ENCODE data around the gene MARCKSL1.
"Not testable (repeated sequence)": the region's sequence is repeated elsewhere in the genome, so short reads cannot be mapped to it uniquely, and the experiment has no call there.

MARCKSL1 gene
- total RNA-seq: 3.0 to 69.7 (median 12.9) reads per million in 17 experiments

- peak; percentile 56 to 87 (median 74) for DNase-seq
Observed at GRCh38 chr1:32335790-32336590, at the start of gene MARCKSL1. TSS of gene MARCKSL1 (minus strand) at chr1:32336233. CDS start at chr1:32336033, 200 bp downstream.

GRCh38 chr1:32380057-32380456, 44.0 kb upstream of the MARCKSL1 start:
- peak in 1 of 4 experiments; percentile 7 for DNase-seq

- DNase-seq: no peak
Observed at GRCh38 chr1:32377541-32378220, 41.6 kb upstream of the MARCKSL1 start.

GRCh38 chr1:32376199-32376598, 40.2 kb upstream of the MARCKSL1 start:
- no peak for DNase-seq

- DNase-seq: no peak
Observed at GRCh38 chr1:32373996-32374592, 38.1 kb upstream of the MARCKSL1 start.

GRCh38 chr1:32372149-32372756, 36.2 kb upstream of the MARCKSL1 start:
- peak in 3 of 4 experiments; percentile 48 to 67 (median 56) for DNase-seq

GRCh38 chr1:32367912-32368635, 32.0 kb upstream of the MARCKSL1 start:
- no peak for DNase-seq

- DNase-seq: no peak
Observed at GRCh38 chr1:32365445-32365844, 29.4 kb upstream of the MARCKSL1 start.

- DNase-seq: no peak
Observed at GRCh38 chr1:32364836-32365235, 28.8 kb upstream of the MARCKSL1 start.

GRCh38 chr1:32363713-32364112, 27.7 kb upstream of the MARCKSL1 start:
- DNase-seq: no peak

GRCh38 chr1:32362474-32363313, 26.7 kb upstream of the MARCKSL1 start, which contains the start of the genes FAM229A and TSSK3:
TSS of gene FAM229A (minus strand) at chr1:32362485. CDS start at chr1:32362091, 394 bp downstream.
TSS of gene TSSK3 (plus strand) at chr1:32362539. CDS start at chr1:32362702, 163 bp downstream.
- no peak for DNase-seq

- peak in 3 of 4 experiments; percentile 25 to 62 (median 45) for DNase-seq
Observed at GRCh38 chr1:32361674-32362473, 25.8 kb upstream of the MARCKSL1 start.

GRCh38 chr1:32361308-32361673, 25.3 kb upstream of the MARCKSL1 start:
- no peak for DNase-seq

GRCh38 chr1:32358435-32358834, 22.4 kb upstream of the MARCKSL1 start:
- no peak for DNase-seq

GRCh38 chr1:32357614-32358013, 21.6 kb upstream of the MARCKSL1 start:
- no peak for DNase-seq

- no peak for DNase-seq
Observed at GRCh38 chr1:32356478-32356877, 20.4 kb upstream of the MARCKSL1 start.

GRCh38 chr1:32355778-32356177, 19.7 kb upstream of the MARCKSL1 start:
- not testable (repeated sequence) for DNase-seq

GRCh38 chr1:32353886-32354570, 18.0 kb upstream of the MARCKSL1 start:
- peak; percentile 43 to 66 (median 60) for DNase-seq

- no peak for DNase-seq
Observed at GRCh38 chr1:32353431-32353830, 17.4 kb upstream of the MARCKSL1 start.

All from suppressor macrophage (primary cell).